Neural cell (in vitro differentiated cells): Measurements from ENCODE around the gene ATP2C2. TPM values are rescaled to one million over a fixed set of nuclear protein-coding genes. Genes with fewer than 3 reads are reported as not detected.

Experiments
- H2AFZ ChIP-seq: fragments of 200-600, 300-800 bp; sonication (generic), shearing (Covaris generic); 2 replicates; pipeline ENCODE4 v1.6.0; 2014; ENCODE audit warnings: low read depth, mild to moderate bottlenecking, antibody characterized with exemption, low read length, moderate library complexity
- H3F3A ChIP-seq: fragments of 200-600 bp; shearing (Covaris generic); 2 replicates; pipeline ENCODE4 v1.6.1; 2016; ENCODE audit warnings: mild to moderate bottlenecking, moderate library complexity, mixed read lengths, antibody characterized with exemption, low read length; ENCODE audit not compliant: insufficient read depth, poor library complexity, severe bottlenecking
- H3K27ac ChIP-seq: fragments of 200-600, 300-800 bp; sonication (generic), shearing (Covaris generic); 2 replicates; pipeline ENCODE4 v1.5.1; 2014; ENCODE audit warnings: mild to moderate bottlenecking, low read length, moderate library complexity
- H3K27me3 ChIP-seq: fragments of 300-800, 200-600 bp; sonication (generic), shearing (Covaris generic); 2 replicates; pipeline ENCODE4 v1.6.0; 2014; ENCODE audit warnings: mild to moderate bottlenecking, low read depth, low read length, moderate library complexity; ENCODE audit not compliant: insufficient read depth
- H3K36me3 ChIP-seq: fragments of 300-800, 200-600 bp; sonication (generic), shearing (Covaris generic); 2 replicates; pipeline ENCODE4 v1.5.1; 2014; ENCODE audit warnings: mild to moderate bottlenecking, antibody characterized with exemption, low read length, moderate library complexity; ENCODE audit not compliant: insufficient read depth
- H3K4me2 ChIP-seq: fragments of 300-800, 200-600 bp; sonication (generic), shearing (Covaris generic); 2 replicates; pipeline ENCODE4 v1.6.0; 2014; ENCODE audit warnings: mild to moderate bottlenecking, low read length
- H3K4me3 ChIP-seq: fragments of 300-800, 200-600 bp; sonication (generic), shearing (Covaris generic); 2 replicates; pipeline ENCODE4 v1.5.1; 2014; ENCODE audit warnings: mild to moderate bottlenecking, low read length, moderate library complexity
- H3K79me2 ChIP-seq: fragments of 200-600 bp; shearing (Covaris generic); replicated peaks from 2 replicates; pipeline ENCODE4 v1.6.0; 2014; ENCODE audit warnings: mild to moderate bottlenecking, low read length, moderate library complexity; ENCODE audit not compliant: insufficient read depth
- H3K9ac ChIP-seq: fragments of 300-800, 200-600 bp; sonication (generic), shearing (Covaris generic); 2 replicates; pipeline ENCODE4 v1.6.1; 2016; ENCODE audit warnings: mild to moderate bottlenecking, low read length, mixed read lengths
- H3K9me2 ChIP-seq: fragments of 200-600 bp; shearing (Covaris generic); 2 replicates; pipeline ENCODE4 v1.6.1; 2016; ENCODE audit warnings: mild to moderate bottlenecking, low read length, mixed read lengths; ENCODE audit not compliant: insufficient read depth
- H3K9me3 ChIP-seq: fragments of 200-600, 300-800 bp; sonication (generic), shearing (Covaris generic); 2 replicates; pipeline ENCODE4 v1.6.1; 2016; ENCODE audit warnings: mild to moderate bottlenecking, mixed run types, low read length, moderate library complexity, mixed read lengths
- H4K20me1 ChIP-seq: fragments of 200-600 bp; shearing (Covaris generic); 2 replicates; pipeline ENCODE4 v1.6.1; 2016; ENCODE audit warnings: mild to moderate bottlenecking, mixed run types; ENCODE audit not compliant: insufficient read depth
- EP300 ChIP-seq: fragments of 450-650 bp; conservative IDR thresholded peaks from 2 replicates; pipeline ENCODE4 v1.6.1; 2014; ENCODE audit warnings: antibody characterized with exemption, mild to moderate bottlenecking, moderate library complexity; ENCODE audit not compliant: poor library complexity, severe bottlenecking
- EZH2 ChIP-seq: fragments of 200-600, 300-800 bp; shearing (Covaris generic), sonication (generic); IDR thresholded peaks from 2 replicates; pipeline ENCODE4 v1.6.1; 2014; ENCODE audit warnings: antibody characterized with exemption, low read length, borderline replicate concordance, mild to moderate bottlenecking; ENCODE audit not compliant: insufficient read depth, poor library complexity, severe bottlenecking
- MXI1 ChIP-seq: fragments of 450-650 bp; conservative IDR thresholded peaks from 2 replicates; pipeline ENCODE4 v1.6.1; 2014; ENCODE audit warnings: antibody characterized with exemption, mild to moderate bottlenecking; ENCODE audit not compliant: poor library complexity, severe bottlenecking
- POLR2AphosphoS5 ChIP-seq: IDR thresholded peaks from 2 replicates; pipeline ENCODE4 v1.6.1; 2012
- RAD21 ChIP-seq: fragments of 450-650 bp; conservative IDR thresholded peaks from 2 replicates; pipeline ENCODE4 v1.6.1; 2014; ENCODE audit warnings: antibody characterized with exemption, mild to moderate bottlenecking, moderate library complexity
- SMC3 ChIP-seq: fragments of 450-650 bp; conservative IDR thresholded peaks from 2 replicates; pipeline ENCODE4 v1.6.1; 2014; ENCODE audit warnings: antibody characterized with exemption, mild to moderate bottlenecking, moderate library complexity; ENCODE audit not compliant: poor library complexity
- TAF1 ChIP-seq: IDR thresholded peaks from 2 replicates; pipeline ENCODE4 v1.6.1; 2012; ENCODE audit warnings: low read depth
- polyA plus RNA-seq: library from polyadenylated mRNA; depleted of rRNA; stranded (reverse); fragments of >200 nt; gene quantifications from 2 replicates; pipeline ENCODE4 v1.2.3, GENCODE V29; 2014
- TF ChIP-seq, protein P1 (sequence below): IDR thresholded peaks from 2 replicates; pipeline ENCODE4 v1.6.1; 2012; ENCODE audit warnings: borderline replicate concordance
- TF ChIP-seq, protein P2 (sequence below): fragments of 450-650 bp; IDR thresholded peaks from 2 replicates; pipeline ENCODE4 v1.5.1; 2014; ENCODE audit warnings: antibody characterized with exemption, mild to moderate bottlenecking, moderate library complexity; ENCODE audit not compliant: poor library complexity, severe bottlenecking

The ATP2C2 gene
- polyA plus RNA-seq, 1 donor from 2014 or later = not detected

DNA sequence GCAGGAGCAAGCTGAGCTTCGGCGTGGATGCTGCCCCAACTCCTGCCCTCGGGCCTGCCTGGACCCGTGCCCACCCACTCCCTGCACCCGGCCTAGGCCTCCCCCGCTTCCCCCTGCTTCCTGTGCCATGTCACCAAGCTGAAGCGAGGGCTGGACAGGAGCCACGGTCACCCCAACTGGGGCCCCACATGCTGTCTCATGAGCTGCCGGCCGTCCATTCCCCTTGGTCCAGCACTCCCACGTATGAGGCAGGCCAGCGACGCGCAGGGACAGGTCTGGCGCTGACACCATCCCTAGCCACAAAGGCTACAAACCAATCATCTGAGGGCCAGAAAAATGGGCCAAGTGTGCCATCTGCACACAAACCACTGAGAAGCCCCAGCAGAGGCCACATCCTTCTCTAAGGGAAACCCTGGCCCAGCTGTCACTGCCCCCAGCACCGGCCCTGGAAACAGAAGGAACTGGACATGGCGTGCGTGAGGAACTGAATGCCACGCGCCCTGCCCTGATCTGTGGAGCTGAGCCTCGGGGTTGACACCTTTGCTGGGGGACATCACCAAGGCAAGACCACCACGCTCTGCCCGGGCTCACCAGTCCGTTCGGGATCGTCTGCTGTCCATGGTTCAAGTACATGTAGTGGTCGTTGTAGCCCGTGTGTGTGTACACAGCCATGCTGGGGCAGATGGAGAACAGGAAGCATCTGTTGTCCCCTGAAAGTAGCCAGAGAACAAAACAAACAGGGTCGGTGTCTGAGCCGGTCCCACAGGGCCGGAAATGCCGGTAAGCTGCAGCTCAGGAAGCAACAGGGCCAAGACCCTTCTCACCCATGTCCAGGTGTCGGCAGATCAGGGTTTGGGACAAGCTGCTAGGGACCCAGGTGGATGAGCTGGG is 113.9 kb downstream of the ATP2C2 start:
- H3K4me3 ChIP-seq = no peak overlapping the region
- no peaks in the 10 kb centered on the region for H3K9me3 ChIP-seq
- H3K36me3 ChIP-seq = no peaks in the 10 kb centered on the region
- H3K9me2 ChIP-seq = no peaks in the 10 kb centered on the region
- no peak for TF ChIP-seq POLR2AphosphoS5
- no peak for TF ChIP-seq RAD21
- TF ChIP-seq, protein P1, sequence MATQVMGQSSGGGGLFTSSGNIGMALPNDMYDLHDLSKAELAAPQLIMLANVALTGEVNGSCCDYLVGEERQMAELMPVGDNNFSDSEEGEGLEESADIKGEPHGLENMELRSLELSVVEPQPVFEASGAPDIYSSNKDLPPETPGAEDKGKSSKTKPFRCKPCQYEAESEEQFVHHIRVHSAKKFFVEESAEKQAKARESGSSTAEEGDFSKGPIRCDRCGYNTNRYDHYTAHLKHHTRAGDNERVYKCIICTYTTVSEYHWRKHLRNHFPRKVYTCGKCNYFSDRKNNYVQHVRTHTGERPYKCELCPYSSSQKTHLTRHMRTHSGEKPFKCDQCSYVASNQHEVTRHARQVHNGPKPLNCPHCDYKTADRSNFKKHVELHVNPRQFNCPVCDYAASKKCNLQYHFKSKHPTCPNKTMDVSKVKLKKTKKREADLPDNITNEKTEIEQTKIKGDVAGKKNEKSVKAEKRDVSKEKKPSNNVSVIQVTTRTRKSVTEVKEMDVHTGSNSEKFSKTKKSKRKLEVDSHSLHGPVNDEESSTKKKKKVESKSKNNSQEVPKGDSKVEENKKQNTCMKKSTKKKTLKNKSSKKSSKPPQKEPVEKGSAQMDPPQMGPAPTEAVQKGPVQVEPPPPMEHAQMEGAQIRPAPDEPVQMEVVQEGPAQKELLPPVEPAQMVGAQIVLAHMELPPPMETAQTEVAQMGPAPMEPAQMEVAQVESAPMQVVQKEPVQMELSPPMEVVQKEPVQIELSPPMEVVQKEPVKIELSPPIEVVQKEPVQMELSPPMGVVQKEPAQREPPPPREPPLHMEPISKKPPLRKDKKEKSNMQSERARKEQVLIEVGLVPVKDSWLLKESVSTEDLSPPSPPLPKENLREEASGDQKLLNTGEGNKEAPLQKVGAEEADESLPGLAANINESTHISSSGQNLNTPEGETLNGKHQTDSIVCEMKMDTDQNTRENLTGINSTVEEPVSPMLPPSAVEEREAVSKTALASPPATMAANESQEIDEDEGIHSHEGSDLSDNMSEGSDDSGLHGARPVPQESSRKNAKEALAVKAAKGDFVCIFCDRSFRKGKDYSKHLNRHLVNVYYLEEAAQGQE = no peak
- TF ChIP-seq SMC3 = no peak
- no peak for TF ChIP-seq EP300
- no peak for TF ChIP-seq EZH2
- TF ChIP-seq TAF1 = no peak
- no peak for TF ChIP-seq MXI1
- TF ChIP-seq, protein P2, sequence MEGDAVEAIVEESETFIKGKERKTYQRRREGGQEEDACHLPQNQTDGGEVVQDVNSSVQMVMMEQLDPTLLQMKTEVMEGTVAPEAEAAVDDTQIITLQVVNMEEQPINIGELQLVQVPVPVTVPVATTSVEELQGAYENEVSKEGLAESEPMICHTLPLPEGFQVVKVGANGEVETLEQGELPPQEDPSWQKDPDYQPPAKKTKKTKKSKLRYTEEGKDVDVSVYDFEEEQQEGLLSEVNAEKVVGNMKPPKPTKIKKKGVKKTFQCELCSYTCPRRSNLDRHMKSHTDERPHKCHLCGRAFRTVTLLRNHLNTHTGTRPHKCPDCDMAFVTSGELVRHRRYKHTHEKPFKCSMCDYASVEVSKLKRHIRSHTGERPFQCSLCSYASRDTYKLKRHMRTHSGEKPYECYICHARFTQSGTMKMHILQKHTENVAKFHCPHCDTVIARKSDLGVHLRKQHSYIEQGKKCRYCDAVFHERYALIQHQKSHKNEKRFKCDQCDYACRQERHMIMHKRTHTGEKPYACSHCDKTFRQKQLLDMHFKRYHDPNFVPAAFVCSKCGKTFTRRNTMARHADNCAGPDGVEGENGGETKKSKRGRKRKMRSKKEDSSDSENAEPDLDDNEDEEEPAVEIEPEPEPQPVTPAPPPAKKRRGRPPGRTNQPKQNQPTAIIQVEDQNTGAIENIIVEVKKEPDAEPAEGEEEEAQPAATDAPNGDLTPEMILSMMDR = no peak
- no peaks in the 10 kb centered on the region for H4K20me1 ChIP-seq
- no peaks in the 10 kb centered on the region for H3K79me2 ChIP-seq
- no peak overlapping the region for H3K9ac ChIP-seq
- no peaks in the 10 kb centered on the region for H3K27me3 ChIP-seq
- H3K4me2 ChIP-seq = no peak overlapping the region
- H2AFZ ChIP-seq = no peak overlapping the region
- H3K27ac ChIP-seq = no peak overlapping the region
- no peaks in the 10 kb centered on the region for H3F3A ChIP-seq

DNA sequence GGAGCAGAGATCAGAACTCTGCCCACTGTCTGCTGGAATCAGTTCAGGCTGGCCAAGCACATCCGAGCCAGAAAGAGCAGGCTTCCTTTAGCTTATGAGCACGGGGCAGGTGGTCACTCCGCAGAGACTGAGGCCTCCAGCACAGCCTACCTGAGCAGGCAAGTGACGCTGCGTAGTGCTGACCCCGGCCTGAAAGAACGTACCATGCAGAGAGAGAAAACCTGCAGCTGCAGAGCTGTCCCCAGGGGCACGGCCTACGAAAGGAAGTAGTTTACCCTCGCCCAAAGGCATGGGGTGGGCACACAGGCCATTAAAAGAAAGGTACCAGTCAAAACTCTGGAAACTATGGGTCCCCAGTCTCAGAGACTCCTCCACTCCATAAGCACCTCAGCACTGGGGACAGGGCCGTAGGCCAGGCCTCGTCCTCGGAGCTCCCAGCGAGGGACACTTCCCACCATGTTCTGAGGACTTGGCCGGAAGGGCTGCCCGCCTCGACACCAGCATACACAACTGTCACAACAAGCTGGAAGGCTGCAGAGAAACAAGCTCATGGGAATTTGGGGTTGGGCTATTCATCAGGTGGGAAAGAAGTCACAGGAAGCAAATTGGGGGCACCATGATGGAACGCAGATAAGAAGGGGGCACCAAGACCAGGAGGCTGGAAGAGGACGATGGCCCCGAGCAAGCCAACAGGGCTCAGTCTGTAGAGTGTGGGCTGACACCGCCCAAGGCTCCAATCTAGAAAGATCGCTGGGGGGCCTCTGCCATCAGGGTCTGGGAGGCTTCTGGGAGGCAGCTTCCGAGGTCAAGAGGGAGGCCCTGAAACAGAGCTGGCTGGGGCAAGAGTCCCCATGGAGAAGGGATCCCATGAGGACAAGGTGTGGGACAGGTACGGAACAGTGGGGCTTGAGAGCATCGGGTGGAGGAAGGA is 114.9 kb downstream of the ATP2C2 start:
- Histone ChIP-seq H3K27ac (no peak overlapping the region), H4K20me1 (no peaks in the 10 kb centered on the region), H3K36me3 (no peaks in the 10 kb centered on the region), H3F3A (no peaks in the 10 kb centered on the region), H3K4me2 (no peak overlapping the region), H3K9me2 (no peaks in the 10 kb centered on the region), H3K4me3 (no peak overlapping the region), H3K79me2 (no peaks in the 10 kb centered on the region), H2AFZ (no peak overlapping the region), H3K9me3 (no peaks in the 10 kb centered on the region), H3K27me3 (no peaks in the 10 kb centered on the region), H3K9ac (no peak overlapping the region)
- TF ChIP-seq SMC3 = no peak
- no peak for TF ChIP-seq MXI1
- no peak for TF ChIP-seq EZH2
- TF ChIP-seq RAD21 = no peak
- TF ChIP-seq, protein P1 = no peak
- TF ChIP-seq TAF1 = no peak
- TF ChIP-seq POLR2AphosphoS5 = no peak
- TF ChIP-seq EP300 = no peak
